Measurements from ENCODE around the gene CABYR. TPM values are rescaled to one million over a fixed set of nuclear protein-coding genes. Genes with fewer than 3 reads are reported as not detected.
"Not testable (repeated sequence)": the region's sequence is repeated elsewhere in the genome, so short reads cannot be mapped to it uniquely, and the experiment has no call there.

The CABYR gene
- total RNA-seq, 1 experiment from 2014 or later, result 29.4 TPM

GRCh38 chr18:24142376-24142775 lies 3.5 kb downstream of the CABYR start:
- in situ Hi-C loops (cut with HindIII; ENCODE audit: low pct_unique_long_range_greater_than_20kb, low sequenced_read_pairs), result no loop called here
- TF ChIP-seq, protein P1, sequence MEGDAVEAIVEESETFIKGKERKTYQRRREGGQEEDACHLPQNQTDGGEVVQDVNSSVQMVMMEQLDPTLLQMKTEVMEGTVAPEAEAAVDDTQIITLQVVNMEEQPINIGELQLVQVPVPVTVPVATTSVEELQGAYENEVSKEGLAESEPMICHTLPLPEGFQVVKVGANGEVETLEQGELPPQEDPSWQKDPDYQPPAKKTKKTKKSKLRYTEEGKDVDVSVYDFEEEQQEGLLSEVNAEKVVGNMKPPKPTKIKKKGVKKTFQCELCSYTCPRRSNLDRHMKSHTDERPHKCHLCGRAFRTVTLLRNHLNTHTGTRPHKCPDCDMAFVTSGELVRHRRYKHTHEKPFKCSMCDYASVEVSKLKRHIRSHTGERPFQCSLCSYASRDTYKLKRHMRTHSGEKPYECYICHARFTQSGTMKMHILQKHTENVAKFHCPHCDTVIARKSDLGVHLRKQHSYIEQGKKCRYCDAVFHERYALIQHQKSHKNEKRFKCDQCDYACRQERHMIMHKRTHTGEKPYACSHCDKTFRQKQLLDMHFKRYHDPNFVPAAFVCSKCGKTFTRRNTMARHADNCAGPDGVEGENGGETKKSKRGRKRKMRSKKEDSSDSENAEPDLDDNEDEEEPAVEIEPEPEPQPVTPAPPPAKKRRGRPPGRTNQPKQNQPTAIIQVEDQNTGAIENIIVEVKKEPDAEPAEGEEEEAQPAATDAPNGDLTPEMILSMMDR (IDR thresholded peaks at IDR 0.05), result no peak
- TF ChIP-seq SIN3A (IDR thresholded peaks at IDR 0.05; ENCODE audit: borderline replicate concordance, insufficient read depth, low read depth, low read length) (no peak), TCF7L2 (IDR thresholded peaks at IDR 0.05; ENCODE audit: low read depth, low read length) (no peak), REST (IDR thresholded peaks at IDR 0.05; ENCODE audit: insufficient read depth in 1 of 2, low read depth in 2 of 2, low read length in 1 of 2) (no peak), POLR2AphosphoS5 (IDR thresholded peaks at IDR 0.05; ENCODE audit: low read depth, low read length) (no peak)
- ATAC-seq (no peak), DNase-seq (ENCODE audit: low read depth, low spot score) (no peak)
- no peaks in the 10 kb centered on the region for H3K27me3 ChIP-seq (ENCODE audit: control insufficient read depth, insufficient read depth, low read length)
- no peak overlapping the region for H3K27ac ChIP-seq (ENCODE audit: low read length)
- no peaks in the 10 kb centered on the region; the same call in 1 of the 2 replicates for H3K4me1 ChIP-seq (ENCODE audit: control insufficient read depth, insufficient read depth, low read length)
- H3K36me3 ChIP-seq (ENCODE audit: control insufficient read depth, insufficient read depth, low read length), result peaks cover 2% of the 10 kb centered on the region; the same call in 1 of the 2 replicates
- intact Hi-C loops (cut with micrococcal nuclease; ENCODE audit: unreplicated experiment), result no loop called here
- CTCF ChIA-PET, result interaction anchor here (0.6 kb wide), 2 partner anchors 32 to 160 kb away, joined by 3 to 5 read pairs; no protein-coding TSS in a partner anchor
- H3K4me3 ChIP-seq (ENCODE audit: low read depth in 2 of 2, low read length in 2 of 2), result no peak overlapping the region
- no peaks in the 10 kb centered on the region for H3K9me3 ChIP-seq (ENCODE audit: control insufficient read depth, insufficient read depth, low read depth, low read length)
- POLR2A ChIA-PET, result no interaction called here
- no TSS peak for BruUV-seq (replicated peaks)

- POLR2A ChIA-PET, result interaction anchor here (0.5 to 1.6 kb wide), 2 partner anchors 10 to 11 kb away, joined by 3 to 4 read pairs; partner anchors contain the start of gene CABYR
- intact Hi-C loops (cut with micrococcal nuclease; ENCODE audit: unreplicated experiment), result not testable (repeated sequence)
Observed at GRCh38 chr18:24149591-24149990, 10.7 kb downstream of the CABYR start.

DNA sequence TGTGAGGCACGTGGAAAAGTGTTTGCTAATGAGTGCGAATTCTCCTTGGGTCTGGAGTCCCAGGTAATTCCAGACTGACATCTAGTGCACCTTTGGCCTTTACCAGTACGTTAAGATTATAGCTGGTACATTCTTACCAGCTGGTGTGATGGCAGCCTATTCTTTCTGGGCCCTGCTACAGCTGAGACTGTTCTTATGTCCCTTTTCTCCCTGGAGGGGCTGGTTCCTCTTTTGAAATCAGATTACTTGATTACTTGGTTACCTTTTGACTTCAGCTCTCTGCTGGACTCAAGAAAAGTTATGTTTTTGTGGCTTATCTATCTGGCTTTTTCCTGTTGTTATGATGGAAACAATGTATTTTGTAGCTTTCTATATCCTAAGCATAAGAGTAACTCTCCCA lies 14.5 kb downstream of the CABYR start:
- CTCF ChIA-PET, result no interaction called here

More at GRCh38 chr18:24149591-24149990, 10.7 kb downstream of the CABYR start:
- H3K27ac ChIP-seq (ENCODE audit: low read length); DNase-seq (ENCODE audit: low read depth, low spot score); H3K27me3 ChIP-seq (ENCODE audit: control insufficient read depth, insufficient read depth, low read length); ATAC-seq; H3K4me3 ChIP-seq (ENCODE audit: low read depth in 2 of 2, low read length in 2 of 2); CTCF ChIA-PET; BruUV-seq (replicated peaks); H3K9me3 ChIP-seq (ENCODE audit: control insufficient read depth, insufficient read depth, low read depth, low read length); H3K36me3 ChIP-seq (ENCODE audit: control insufficient read depth, insufficient read depth, low read length); H3K4me1 ChIP-seq (ENCODE audit: control insufficient read depth, insufficient read depth, low read length); in situ Hi-C loops (cut with HindIII; ENCODE audit: low pct_unique_long_range_greater_than_20kb, low sequenced_read_pairs): not testable (repeated sequence)

More for the DNA sequence above, 14.5 kb downstream of the CABYR start:
- in situ Hi-C loops (cut with HindIII; ENCODE audit: low pct_unique_long_range_greater_than_20kb, low sequenced_read_pairs), result no loop called here
- POLR2A ChIA-PET, result interaction anchor here (0.6 kb wide), 2 partner anchors 15 to 226 kb away, joined by 3 to 5 read pairs; partner anchors contain the start of gene CABYR
- Histone ChIP-seq H3K4me3 (ENCODE audit: low read depth in 2 of 2, low read length in 2 of 2) (no peak overlapping the region), H3K27ac (ENCODE audit: low read length) (no peak overlapping the region), H3K36me3 (ENCODE audit: control insufficient read depth, insufficient read depth, low read length) (peaks cover 6% of the 10 kb centered on the region), H3K4me1 (ENCODE audit: control insufficient read depth, insufficient read depth, low read length) (no peaks in the 10 kb centered on the region), H3K9me3 (ENCODE audit: control insufficient read depth, insufficient read depth, low read depth, low read length) (no peaks in the 10 kb centered on the region), H3K27me3 (ENCODE audit: control insufficient read depth, insufficient read depth, low read length) (no peaks in the 10 kb centered on the region)
- TF ChIP-seq POLR2AphosphoS5 (IDR thresholded peaks at IDR 0.05; ENCODE audit: low read depth, low read length), result no peak
- no peak for TF ChIP-seq TCF7L2 (IDR thresholded peaks at IDR 0.05; ENCODE audit: low read depth, low read length)
- no peak for TF ChIP-seq REST (IDR thresholded peaks at IDR 0.05; ENCODE audit: insufficient read depth in 1 of 2, low read depth in 2 of 2, low read length in 1 of 2)
- no peak for TF ChIP-seq SIN3A (IDR thresholded peaks at IDR 0.05; ENCODE audit: borderline replicate concordance, insufficient read depth, low read depth, low read length)
- TF ChIP-seq, protein P1 (IDR thresholded peaks at IDR 0.05), result no peak
- ATAC-seq (no peak), DNase-seq (ENCODE audit: low read depth, low spot score) (no peak)
- intact Hi-C loops (cut with micrococcal nuclease; ENCODE audit: unreplicated experiment), result no loop called here
- BruUV-seq (replicated peaks), result no TSS peak

Measured in Panc1 (cell line).